ENCODE measurements around the gene EYS. TPM values are rescaled to one million over a fixed set of nuclear protein-coding genes. Genes with fewer than 3 reads are reported as not detected.

EYS gene
- total RNA-seq, 5 donors from 2014 or later (not counting 1 experiment from before 2014, with no cell fraction given), result not detected

DNA sequence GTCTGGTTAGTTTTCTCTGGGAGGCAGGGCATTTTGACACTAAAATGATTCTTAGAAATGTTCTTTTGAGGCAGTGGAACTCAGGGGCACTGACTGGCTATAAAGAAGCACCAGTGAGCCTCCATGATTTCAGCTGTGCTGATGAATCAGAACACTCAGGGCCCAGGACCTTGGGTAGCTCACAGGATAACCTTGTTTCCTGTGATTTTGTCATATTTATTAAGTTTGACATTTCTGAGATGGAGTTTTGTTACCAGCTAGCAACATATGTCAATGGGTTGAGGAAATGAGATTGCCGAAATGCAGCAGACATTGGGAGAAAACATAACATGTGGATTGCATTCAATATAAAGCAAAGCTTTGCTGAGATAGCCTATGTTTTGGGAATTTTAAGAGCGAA, 802.4 kb downstream of the EYS start:
- Histone ChIP-seq H3K9me3 (no peaks in the 10 kb centered on the region), H3K27me3 (replicated peaks in 1 of 2; ENCODE audit: control insufficient read depth in 2 of 2, extremely low read depth in 1 of 2, insufficient read depth in 2 of 2, low read length in 1 of 2) (no peaks in the 10 kb centered on the region), H3K27ac (ENCODE audit: low read length) (no peak overlapping the region), H3K4me1 (ENCODE audit: control insufficient read depth in 1 of 2, extremely low read depth in 1 of 2, insufficient read depth in 2 of 2, low read length in 2 of 2) (no peaks in the 10 kb centered on the region), H3K36me3 (ENCODE audit: control insufficient read depth in 2 of 2, extremely low read depth in 1 of 2, insufficient read depth in 1 of 2, low read length in 1 of 2) (no peaks in the 10 kb centered on the region), H3K4me3 (ENCODE audit: control insufficient read depth in 1 of 2, extremely low read depth in 1 of 2, low read length in 1 of 2) (no peak overlapping the region)
- H3K9me3 Mint-ChIP-seq, result peaks cover 4 to 18% (median 9%) of the 10 kb centered on the region in 3 donors
- H3K4me1 Mint-ChIP-seq, result no peaks in the 10 kb centered on the region
- H3K27me3 Mint-ChIP-seq, result no peaks in the 10 kb centered on the region
- no peak overlapping the region for H3K27ac Mint-ChIP-seq
- POLR2A ChIA-PET, result no interaction called here
- no peak overlapping the region for H3K4me3 Mint-ChIP-seq
- WGBS (ENCODE audit: insufficient coverage), result 88% methylated on average over 1 of the region's 2 CpGs
- no peak for DNase-seq
- no peaks in the 10 kb centered on the region for H3K36me3 Mint-ChIP-seq
- no peak for ATAC-seq (replicated peaks in 1 of 4)
- CTCF ChIA-PET, result no interaction called here

DNA sequence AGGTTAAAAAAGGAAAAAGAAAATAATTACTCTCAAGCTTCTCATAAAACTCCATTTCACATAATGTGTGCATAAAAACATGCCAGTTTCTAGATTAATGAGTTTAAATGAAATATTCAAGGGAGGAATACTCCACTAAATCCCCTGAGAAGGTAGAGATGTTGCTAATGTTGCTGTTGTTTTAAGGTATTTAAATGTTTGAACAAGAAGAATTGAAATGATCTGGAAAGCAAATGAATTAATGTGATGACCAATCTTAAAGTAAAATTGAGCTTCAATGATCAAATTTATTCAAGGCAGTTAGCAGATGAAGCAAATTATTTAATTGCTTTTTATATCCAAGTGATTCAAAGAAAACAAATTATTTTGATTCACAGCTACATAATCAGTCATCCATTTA, 804.4 kb downstream of the EYS start:
- no peak for ATAC-seq (replicated peaks in 1 of 4)

DNA sequence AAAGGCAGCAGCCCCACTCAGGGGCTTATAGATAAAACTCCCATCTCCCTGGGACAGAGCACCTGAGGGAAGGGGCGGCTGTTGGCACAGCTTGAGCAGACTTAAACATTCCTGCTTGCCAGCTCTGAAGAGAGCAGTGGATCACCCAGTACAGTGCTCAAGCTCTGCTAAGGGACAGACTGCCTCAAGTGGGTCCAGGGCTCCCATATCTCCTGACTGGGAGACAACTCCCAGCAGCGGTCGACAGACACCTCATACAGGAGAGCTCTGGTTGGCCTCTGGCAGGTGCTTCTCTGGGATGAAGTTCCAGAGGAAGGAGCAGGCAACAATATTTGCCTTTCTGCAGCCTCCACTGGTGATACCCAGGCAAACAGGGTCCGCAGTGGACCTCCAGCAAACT, 810.1 kb downstream of the EYS start:
- no peaks in the 10 kb centered on the region for H3K27me3 Mint-ChIP-seq
- Histone ChIP-seq H3K4me1 (ENCODE audit: control insufficient read depth in 1 of 2, extremely low read depth in 1 of 2, insufficient read depth in 2 of 2, low read length in 2 of 2) (no peaks in the 10 kb centered on the region), H3K9me3 (no peaks in the 10 kb centered on the region), H3K4me3 (ENCODE audit: control insufficient read depth in 1 of 2, extremely low read depth in 1 of 2, low read length in 1 of 2) (no peak overlapping the region), H3K27me3 (replicated peaks in 1 of 2; ENCODE audit: control insufficient read depth in 2 of 2, extremely low read depth in 1 of 2, insufficient read depth in 2 of 2, low read length in 1 of 2) (no peaks in the 10 kb centered on the region), H3K27ac (ENCODE audit: low read length) (no peak overlapping the region), H3K36me3 (ENCODE audit: control insufficient read depth in 2 of 2, extremely low read depth in 1 of 2, insufficient read depth in 1 of 2, low read length in 1 of 2) (no peaks in the 10 kb centered on the region)
- H3K27ac Mint-ChIP-seq, result no peak overlapping the region
- ChIA-PET POLR2A (no interaction called here), CTCF (no interaction called here)
- 88% methylated on average over 3 of the region's 4 CpGs for WGBS (ENCODE audit: insufficient coverage)
- H3K9me3 Mint-ChIP-seq, result peaks cover 13 to 31% (median 16%) of the 10 kb centered on the region in 3 donors
- no peaks in the 10 kb centered on the region for H3K4me1 Mint-ChIP-seq
- H3K4me3 Mint-ChIP-seq, result no peak overlapping the region
- no peak for ATAC-seq (replicated peaks in 1 of 4)
- DNase-seq, result no peak
- no peaks in the 10 kb centered on the region for H3K36me3 Mint-ChIP-seq

More for the DNA sequence above, 804.4 kb downstream of the EYS start:
- Mint-ChIP-seq H3K36me3 (no peaks in the 10 kb centered on the region), H3K27me3 (no peaks in the 10 kb centered on the region), H3K9me3 (peaks cover 12 to 28% (median 15%) of the 10 kb centered on the region in 3 donors), H3K4me1 (no peaks in the 10 kb centered on the region), H3K27ac (no peak overlapping the region), H3K4me3 (no peak overlapping the region)
- Histone ChIP-seq H3K27me3 (replicated peaks in 1 of 2; ENCODE audit: control insufficient read depth in 2 of 2, extremely low read depth in 1 of 2, insufficient read depth in 2 of 2, low read length in 1 of 2) (no peaks in the 10 kb centered on the region), H3K4me3 (ENCODE audit: control insufficient read depth in 1 of 2, extremely low read depth in 1 of 2, low read length in 1 of 2) (no peak overlapping the region), H3K4me1 (ENCODE audit: control insufficient read depth in 1 of 2, extremely low read depth in 1 of 2, insufficient read depth in 2 of 2, low read length in 2 of 2) (no peaks in the 10 kb centered on the region), H3K36me3 (ENCODE audit: control insufficient read depth in 2 of 2, extremely low read depth in 1 of 2, insufficient read depth in 1 of 2, low read length in 1 of 2) (no peaks in the 10 kb centered on the region), H3K9me3 (no peaks in the 10 kb centered on the region), H3K27ac (ENCODE audit: low read length) (no peak overlapping the region)
- CTCF ChIA-PET, result no interaction called here
- DNase-seq, result no peak
- POLR2A ChIA-PET, result no interaction called here

DNA sequence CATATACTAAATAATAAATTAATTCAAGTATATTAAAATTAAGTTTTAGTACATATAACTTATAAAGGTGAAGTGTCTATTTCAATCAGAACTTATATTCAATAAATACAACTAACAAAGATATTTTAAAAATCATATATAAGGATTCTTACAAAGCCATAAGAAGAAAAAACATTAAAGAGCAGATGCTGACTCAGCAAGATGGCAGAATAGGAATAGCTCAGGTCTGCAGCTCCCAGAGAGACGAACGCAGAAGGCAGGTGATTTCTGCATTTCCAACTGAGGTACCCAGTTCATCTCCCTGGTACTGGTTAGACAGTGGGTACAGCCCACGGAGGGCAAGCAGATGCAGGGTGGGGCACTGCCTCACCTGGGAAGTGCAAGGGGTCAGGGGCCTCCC, 811.1 kb downstream of the EYS start:
- Mint-ChIP-seq H3K9me3 (peaks cover 13 to 31% (median 16%) of the 10 kb centered on the region in 3 donors), H3K4me1 (no peaks in the 10 kb centered on the region), H3K4me3 (no peak overlapping the region), H3K36me3 (no peaks in the 10 kb centered on the region), H3K27ac (no peak overlapping the region), H3K27me3 (no peaks in the 10 kb centered on the region)
- H3K36me3 ChIP-seq (ENCODE audit: control insufficient read depth in 2 of 2, extremely low read depth in 1 of 2, insufficient read depth in 1 of 2, low read length in 1 of 2), result no peaks in the 10 kb centered on the region
- POLR2A ChIA-PET, result no interaction called here
- CTCF ChIA-PET, result no interaction called here
- no peak overlapping the region for H3K27ac ChIP-seq (ENCODE audit: low read length)
- no peaks in the 10 kb centered on the region for H3K27me3 ChIP-seq (replicated peaks in 1 of 2; ENCODE audit: control insufficient read depth in 2 of 2, extremely low read depth in 1 of 2, insufficient read depth in 2 of 2, low read length in 1 of 2)
- ATAC-seq (replicated peaks in 1 of 4) (no peak), DNase-seq (no peak)
- H3K9me3 ChIP-seq, result no peaks in the 10 kb centered on the region
- no peaks in the 10 kb centered on the region for H3K4me1 ChIP-seq (ENCODE audit: control insufficient read depth in 1 of 2, extremely low read depth in 1 of 2, insufficient read depth in 2 of 2, low read length in 2 of 2)
- 36% methylated on average over 2 of the region's 3 CpGs for WGBS (ENCODE audit: insufficient coverage)
- no peak overlapping the region for H3K4me3 ChIP-seq (ENCODE audit: control insufficient read depth in 1 of 2, extremely low read depth in 1 of 2, low read length in 1 of 2)

DNA sequence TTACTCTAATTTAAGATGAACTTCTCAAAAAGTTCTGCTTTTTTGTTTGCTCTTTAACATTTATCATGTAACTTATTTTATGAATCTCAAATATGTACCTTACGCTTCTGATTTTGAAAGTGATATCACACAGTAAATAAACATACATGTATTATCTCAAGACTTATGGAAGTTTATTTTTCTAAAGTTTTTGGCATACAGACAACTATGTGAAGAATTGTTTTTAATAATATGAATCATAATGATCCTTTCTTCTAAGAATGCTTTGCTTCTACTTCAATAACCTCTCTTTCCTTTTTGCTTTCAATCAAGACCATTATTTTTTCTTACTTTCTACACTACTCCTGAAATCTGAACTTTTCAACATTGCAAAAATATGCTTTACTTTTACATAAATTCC, 816.4 kb downstream of the EYS start:
- Histone ChIP-seq H3K9me3 (no peaks in the 10 kb centered on the region), H3K4me3 (ENCODE audit: control insufficient read depth in 1 of 2, extremely low read depth in 1 of 2, low read length in 1 of 2) (no peak overlapping the region), H3K36me3 (ENCODE audit: control insufficient read depth in 2 of 2, extremely low read depth in 1 of 2, insufficient read depth in 1 of 2, low read length in 1 of 2) (no peaks in the 10 kb centered on the region), H3K27ac (ENCODE audit: low read length) (no peak overlapping the region), H3K27me3 (replicated peaks in 1 of 2; ENCODE audit: control insufficient read depth in 2 of 2, extremely low read depth in 1 of 2, insufficient read depth in 2 of 2, low read length in 1 of 2) (no peaks in the 10 kb centered on the region), H3K4me1 (ENCODE audit: control insufficient read depth in 1 of 2, extremely low read depth in 1 of 2, insufficient read depth in 2 of 2, low read length in 2 of 2) (no peaks in the 10 kb centered on the region)
- POLR2A ChIA-PET, result no interaction called here
- Mint-ChIP-seq H3K4me3 (no peak overlapping the region), H3K4me1 (no peaks in the 10 kb centered on the region), H3K36me3 (no peaks in the 10 kb centered on the region), H3K27ac (no peak overlapping the region), H3K27me3 (no peaks in the 10 kb centered on the region), H3K9me3 (peaks cover 8 to 25% (median 13%) of the 10 kb centered on the region in 3 donors)
- DNase-seq (no peak), ATAC-seq (replicated peaks in 1 of 4) (no peak)
- WGBS (ENCODE audit: insufficient coverage), result no CpG with 5 or more reads among the region's 1 CpG
- CTCF ChIA-PET, result no interaction called here

DNA sequence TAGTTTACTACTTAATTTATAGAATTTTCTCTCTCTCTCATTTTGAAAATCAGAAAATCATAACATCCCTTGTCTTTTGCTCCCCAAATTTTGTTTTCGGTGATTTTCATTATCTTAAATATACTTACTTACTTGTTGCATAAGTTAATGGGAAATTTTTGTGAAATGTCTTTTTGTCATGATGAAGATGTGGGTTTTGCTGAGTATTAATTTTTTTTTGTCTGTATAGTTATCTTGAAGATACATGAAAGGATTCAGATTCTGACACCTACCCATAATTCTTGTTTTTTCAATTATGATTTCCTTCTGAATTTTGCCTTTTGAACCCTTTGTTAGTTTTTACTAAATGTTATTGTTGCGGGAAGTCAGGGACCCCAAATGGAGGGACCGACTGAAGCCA, 817.9 kb downstream of the EYS start:
- Mint-ChIP-seq H3K36me3 (no peaks in the 10 kb centered on the region), H3K4me1 (no peaks in the 10 kb centered on the region), H3K4me3 (no peak overlapping the region), H3K27me3 (no peaks in the 10 kb centered on the region), H3K27ac (no peak overlapping the region), H3K9me3 (peaks cover 8 to 19% (median 17%) of the 10 kb centered on the region in 3 donors)
- ChIA-PET CTCF (no interaction called here), POLR2A (no interaction called here)
- Histone ChIP-seq H3K36me3 (ENCODE audit: control insufficient read depth in 2 of 2, extremely low read depth in 1 of 2, insufficient read depth in 1 of 2, low read length in 1 of 2) (no peaks in the 10 kb centered on the region), H3K4me3 (ENCODE audit: control insufficient read depth in 1 of 2, extremely low read depth in 1 of 2, low read length in 1 of 2) (no peak overlapping the region), H3K27me3 (replicated peaks in 1 of 2; ENCODE audit: control insufficient read depth in 2 of 2, extremely low read depth in 1 of 2, insufficient read depth in 2 of 2, low read length in 1 of 2) (no peaks in the 10 kb centered on the region), H3K27ac (ENCODE audit: low read length) (no peak overlapping the region), H3K4me1 (ENCODE audit: control insufficient read depth in 1 of 2, extremely low read depth in 1 of 2, insufficient read depth in 2 of 2, low read length in 2 of 2) (no peaks in the 10 kb centered on the region), H3K9me3 (no peaks in the 10 kb centered on the region)
- ATAC-seq (replicated peaks in 1 of 4), result no peak
- WGBS (ENCODE audit: insufficient coverage), result no CpG with 5 or more reads among the region's 3 CpGs
- DNase-seq, result no peak

DNA sequence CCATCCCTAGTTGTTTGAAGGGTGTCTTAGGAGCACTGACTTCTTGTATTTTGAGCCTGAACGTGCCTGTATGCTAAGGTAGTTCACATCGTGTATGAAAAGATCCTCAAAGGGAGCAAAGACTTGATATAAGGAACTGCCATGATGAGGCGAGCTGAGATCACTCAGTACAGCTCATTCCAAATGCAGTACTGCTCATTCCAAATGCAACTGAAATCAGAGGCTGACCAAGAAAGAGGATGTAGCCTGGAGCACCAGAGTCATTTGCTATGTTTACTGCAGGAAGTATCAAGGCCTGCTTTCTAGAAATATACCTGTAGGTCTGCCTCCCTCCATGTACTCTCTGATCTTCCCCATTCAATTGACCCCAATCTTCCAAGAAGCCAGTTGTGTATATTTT, 832.2 kb downstream of the EYS start:
- ChIA-PET CTCF (no interaction called here), POLR2A (no interaction called here)
- Mint-ChIP-seq H3K4me3 (no peak overlapping the region), H3K4me1 (no peaks in the 10 kb centered on the region), H3K36me3 (no peaks in the 10 kb centered on the region), H3K9me3 (peaks cover 13 to 36% (median 25%) of the 10 kb centered on the region in 3 donors), H3K27ac (no peak overlapping the region), H3K27me3 (no peaks in the 10 kb centered on the region)
- ATAC-seq (replicated peaks in 1 of 4) (no peak), DNase-seq (no peak)
- Histone ChIP-seq H3K4me3 (ENCODE audit: control insufficient read depth in 1 of 2, extremely low read depth in 1 of 2, low read length in 1 of 2) (no peak overlapping the region), H3K4me1 (ENCODE audit: control insufficient read depth in 1 of 2, extremely low read depth in 1 of 2, insufficient read depth in 2 of 2, low read length in 2 of 2) (no peaks in the 10 kb centered on the region), H3K36me3 (ENCODE audit: control insufficient read depth in 2 of 2, extremely low read depth in 1 of 2, insufficient read depth in 1 of 2, low read length in 1 of 2) (no peaks in the 10 kb centered on the region), H3K27me3 (replicated peaks in 1 of 2; ENCODE audit: control insufficient read depth in 2 of 2, extremely low read depth in 1 of 2, insufficient read depth in 2 of 2, low read length in 1 of 2) (no peaks in the 10 kb centered on the region), H3K27ac (ENCODE audit: low read length) (no peak overlapping the region), H3K9me3 (no peaks in the 10 kb centered on the region)
- WGBS (ENCODE audit: insufficient coverage), result 83% methylated on average over 2 of the region's 3 CpGs
